ENCODE data around the gene TNPO3.

DNA sequence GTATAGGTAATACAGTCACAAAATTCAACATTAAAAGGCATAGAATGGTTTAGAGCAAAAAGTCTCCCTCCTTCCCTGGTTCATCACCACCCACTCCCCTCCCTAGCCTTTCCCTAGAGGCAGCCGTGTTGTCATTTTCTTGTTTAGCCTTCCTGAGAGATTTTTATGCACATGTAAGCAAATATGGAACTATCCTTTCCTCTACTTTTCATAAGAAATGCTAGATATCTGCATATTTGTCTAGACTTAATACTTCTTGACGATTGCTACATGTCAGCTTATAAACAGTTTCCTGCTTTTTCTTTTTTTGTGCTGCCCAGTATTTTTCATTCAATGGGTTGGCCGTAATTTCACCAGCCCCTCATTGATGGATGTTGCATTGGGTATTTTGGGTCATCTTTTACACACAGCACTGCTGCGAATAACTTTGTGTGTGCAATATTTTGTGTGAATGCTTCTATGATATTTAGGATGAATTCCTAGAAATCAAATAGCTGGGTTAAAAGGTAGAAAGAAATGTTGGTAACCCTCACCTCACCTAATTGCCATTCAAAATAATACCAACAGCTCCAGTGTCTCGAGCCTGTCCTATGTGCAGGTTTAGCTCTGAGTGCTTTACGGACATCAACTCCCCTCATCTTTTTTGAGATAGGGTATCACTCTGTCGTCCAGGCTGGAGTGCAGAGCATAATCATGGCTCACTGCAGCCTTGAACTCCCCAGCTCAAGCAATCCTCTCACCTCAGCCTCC is 110.2 kb downstream of the TNPO3 start:
- TF ChIP-seq, protein P1, sequence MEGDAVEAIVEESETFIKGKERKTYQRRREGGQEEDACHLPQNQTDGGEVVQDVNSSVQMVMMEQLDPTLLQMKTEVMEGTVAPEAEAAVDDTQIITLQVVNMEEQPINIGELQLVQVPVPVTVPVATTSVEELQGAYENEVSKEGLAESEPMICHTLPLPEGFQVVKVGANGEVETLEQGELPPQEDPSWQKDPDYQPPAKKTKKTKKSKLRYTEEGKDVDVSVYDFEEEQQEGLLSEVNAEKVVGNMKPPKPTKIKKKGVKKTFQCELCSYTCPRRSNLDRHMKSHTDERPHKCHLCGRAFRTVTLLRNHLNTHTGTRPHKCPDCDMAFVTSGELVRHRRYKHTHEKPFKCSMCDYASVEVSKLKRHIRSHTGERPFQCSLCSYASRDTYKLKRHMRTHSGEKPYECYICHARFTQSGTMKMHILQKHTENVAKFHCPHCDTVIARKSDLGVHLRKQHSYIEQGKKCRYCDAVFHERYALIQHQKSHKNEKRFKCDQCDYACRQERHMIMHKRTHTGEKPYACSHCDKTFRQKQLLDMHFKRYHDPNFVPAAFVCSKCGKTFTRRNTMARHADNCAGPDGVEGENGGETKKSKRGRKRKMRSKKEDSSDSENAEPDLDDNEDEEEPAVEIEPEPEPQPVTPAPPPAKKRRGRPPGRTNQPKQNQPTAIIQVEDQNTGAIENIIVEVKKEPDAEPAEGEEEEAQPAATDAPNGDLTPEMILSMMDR (IDR thresholded peaks at IDR 0.05; ENCODE audit: insufficient read depth, low read length, poor library complexity, severe bottlenecking), result no peak
- no peak for TF ChIP-seq EZH2phosphoT487 (conservative IDR thresholded peaks at IDR 0.05; ENCODE audit: low read length)
